K562 (cell line): ENCODE measurements around the gene HSD17B2. TPM values are rescaled to one million over a fixed set of nuclear protein-coding genes. Genes with fewer than 3 reads are reported as not detected.

Experiments
- ATAC-seq: fragments of 200-7000 bp; cut with Tn5 transposase; 3 replicates; pipeline ENCODE4 v1.9.1; 2020; ENCODE audit warnings: moderate library complexity
- BruUV-seq: library from RNA; stranded (reverse); fragments of 400-500 nt; replicated peaks from 2 replicates; lab custom pipeline; 2021; lab: Mats Ljungman, UMichigan
- CTCF ChIA-PET: fragments of 300-600 bp; formaldehyde crosslinking; extraction: SDS; loops from one replicate; lab custom pipeline; 2021; ENCODE audit warnings: low intra/inter-chr PET ratio; lab: Yijun Ruan, JAX
- POLR2A ChIA-PET: fragments of 300-600, 350-650 bp; sonication (Branson Sonifier 250); formaldehyde crosslinking; extraction: SDS; loops from one replicate; lab custom pipeline; 2021; ENCODE audit warnings: antibody characterized with exemption, inconsistent platforms; lab: Yijun Ruan, JAX
- DNase-seq, 4 experiments: peaks; one replicate each; pipeline versions ENCODE4 v3.0.0 to v3.0.0-alpha.2; 2011 to 2018; ENCODE audit warnings: low spot score in 3 of 4, mixed read lengths in 3 of 4; ENCODE audit errors: extremely low read depth in 1 of 4
- FAIRE-seq: peaks from 2 replicates; lab custom pipeline; 2011; peaks lifted over from hg19 to GRCh38; lab: Jason Lieb, UNC
- H2AFZ ChIP-seq: 2 replicates; pipeline ENCODE4 v1.6.0; 2011; ENCODE audit warnings: low read depth, low read length, control low read depth, inconsistent platforms
- H3K27ac ChIP-seq: fragments of 200-600 bp; 3 replicates; pipeline ENCODE4 v1.8.0; 2011; ENCODE audit warnings: low read depth, mild to moderate bottlenecking, control low read depth, inconsistent platforms, low read length, moderate library complexity, mixed read lengths; ENCODE audit errors: extremely low read depth
- H3K27me3 ChIP-seq, 2 experiments: fragments of 300-600 bp in 1 of 2; 2 replicates in 1 of 2; 3 replicates in 1 of 2; pipeline versions ENCODE4 v1.6.0 to v1.8.0; 2011; ENCODE audit warnings: inconsistent platforms in 2 of 2, low read length in 2 of 2, mild to moderate bottlenecking in 1 of 2, mixed read lengths in 1 of 2, moderate library complexity in 1 of 2; ENCODE audit not compliant: control insufficient read depth in 2 of 2, insufficient read depth in 2 of 2
- H3K36me3 ChIP-seq: fragments of 300-600 bp; 3 replicates; pipeline ENCODE4 v1.8.0; 2011; ENCODE audit warnings: mild to moderate bottlenecking, low read length, inconsistent platforms; ENCODE audit not compliant: control insufficient read depth, insufficient read depth
- H3K4me1 ChIP-seq, 2 experiments: fragments of 200-600 bp in 1 of 2; replicated peaks in 1 of 2; 2 replicates in 1 of 2; 3 replicates in 1 of 2; pipeline versions ENCODE4 v1.5.1 to v1.8.0; 2011; ENCODE audit warnings: inconsistent platforms in 2 of 2, low read length in 2 of 2, mild to moderate bottlenecking in 1 of 2, mixed read lengths in 1 of 2, moderate library complexity in 1 of 2; ENCODE audit not compliant: control insufficient read depth in 2 of 2, insufficient read depth in 2 of 2
- H3K4me2 ChIP-seq: 2 replicates; pipeline ENCODE4 v1.6.1; 2011; ENCODE audit warnings: low read length, control low read depth, inconsistent platforms, mixed read lengths; ENCODE audit not compliant: insufficient read depth
- H3K4me3 ChIP-seq: fragments of 200-600 bp; sonication (generic), shearing (Covaris generic); 2 replicates; pipeline ENCODE4 v1.5.1; 2016; ENCODE audit warnings: control low read depth, inconsistent platforms
- H3K79me2 ChIP-seq: fragments of 200-600 bp; 3 replicates; pipeline ENCODE4 v1.8.0; 2011; ENCODE audit warnings: low read length, inconsistent platforms; ENCODE audit not compliant: control insufficient read depth, insufficient read depth
- H3K9ac ChIP-seq, 2 experiments: 2 replicates each; pipeline versions ENCODE4 v1.6.0 to v1.6.1; 2011; ENCODE audit warnings: low read depth in 2 of 2, low read length in 2 of 2, control low read depth in 1 of 2, inconsistent platforms in 1 of 2, mild to moderate bottlenecking in 1 of 2, mixed read lengths in 1 of 2; ENCODE audit not compliant: insufficient read depth in 1 of 2
- H3K9me1 ChIP-seq: one replicate; pipeline ENCODE4 v1.6.0; 2011; ENCODE audit warnings: inconsistent platforms, mild to moderate bottlenecking, low read length, moderate library complexity; ENCODE audit not compliant: control insufficient read depth, insufficient read depth
- H3K9me3 ChIP-seq: replicated peaks from 2 replicates; pipeline ENCODE4 v1.5.1; 2011; ENCODE audit warnings: low read depth, low read length, inconsistent platforms; ENCODE audit not compliant: control insufficient read depth, insufficient read depth
- H4K20me1 ChIP-seq: replicated peaks from 2 replicates; pipeline ENCODE4 v1.6.1; 2011; ENCODE audit warnings: low read length, inconsistent platforms, mixed read lengths; ENCODE audit not compliant: control insufficient read depth, insufficient read depth
- CCNT2 ChIP-seq: IDR thresholded peaks from 2 replicates; pipeline ENCODE4 v1.6.1; 2011; ENCODE audit warnings: borderline replicate concordance, low read depth, mild to moderate bottlenecking, moderate library complexity, mixed read lengths, low read length; ENCODE audit not compliant: insufficient read length; ENCODE audit errors: extremely low read depth
- FOXK1 ChIP-seq: sonication (generic); formaldehyde crosslinking; IDR thresholded peaks from 2 replicates; pipeline ENCODE4 v1.8.0; 2022; ENCODE audit warnings: missing genetic modification reagents, mild to moderate bottlenecking, borderline replicate concordance
- JUND ChIP-seq, 2 experiments: IDR thresholded peaks; 2 replicates in 1 of 2; 3 replicates in 1 of 2; pipeline ENCODE4 v1.6.1; 2011; ENCODE audit warnings: borderline replicate concordance in 2 of 2, low read depth in 2 of 2, low read length in 2 of 2, improper control_type of control experiment in 1 of 2, missing biosample characterization in 1 of 2, missing genetic modification characterization in 1 of 2, missing genetic modification reagents in 1 of 2
- ZNF551 ChIP-seq: fragments of 250-450 bp; sonication (Bioruptor Pico); IDR thresholded peaks from 2 replicates; pipeline ENCODE4 v1.5.0; 2021; ENCODE audit warnings: mild to moderate bottlenecking, moderate library complexity
- WGBS: fragments of 100-300 bp; shearing (Covaris generic); methylation state at CpG from one replicate; pipeline ENCODE4 v1.1.6; 2016; ENCODE audit warnings: low coverage, mixed read lengths; ENCODE audit not compliant: insufficient coverage; ENCODE audit errors: missing lambda C conversion rate; 5-methylcytosine and 5-hydroxymethylcytosine counted together
- in situ Hi-C: fragments of 300-500 bp; cut with MboI; formaldehyde crosslinking; loops from 4 replicates; pipeline ENCODE4 v1.15.0; 2018; ENCODE audit warnings: inconsistent platforms, mixed read lengths
- intact Hi-C: fragments of 100-400 bp; cut with micrococcal nuclease; formaldehyde crosslinking; loops from 2 replicates; pipeline ENCODE4 v1.14.2; 2022
- polyA plus RNA-seq, 8 experiments: library from polyadenylated mRNA; depleted of rRNA in 4 of 8; stranded (reverse) in 5 of 8; unstranded in 3 of 8; fragments of >200 nt; fragmentation: Nextera tagmentation in 2 of 8; fragmentation: Illumina TruSeq in 1 of 8; extraction: Ambion mirVana in 2 of 8; extraction: Trizol in 1 of 8; gene quantifications; 2 replicates each; pipeline versions ENCODE4 v1.2.1 to v1.2.3, GENCODE V29; 2011 to 2014; ENCODE audit warnings: inconsistent platforms in 1 of 8, missing spikeins in 1 of 8
- total RNA-seq, 7 experiments: library from RNA; depleted of rRNA in 6 of 7; stranded (reverse); fragments of >200 nt in 6 of 7; fragmentation: Illumina TruSeq in 2 of 7; extraction: Trizol in 2 of 7; gene quantifications; 2 replicates each; pipeline versions ENCODE4 v1.2.1 to v1.2.3, GENCODE V29; 2011 to 2021; ENCODE audit warnings: low replicate concordance in 1 of 7
- TF ChIP-seq, protein P1 (sequence below): fragments of 250-450 bp; sonication (Bioruptor Pico); IDR thresholded peaks from 2 replicates; pipeline ENCODE4 v1.5.0; 2022; ENCODE audit warnings: mild to moderate bottlenecking

HSD17B2 gene
- total and polyA plus RNA-seq, 9 of the 15 experiments (the other 6 are each of a cell fraction or from before 2014, with no cell fraction given) = not detected

GRCh38 chr16:82074019-82074558 lies 39.0 kb downstream of the HSD17B2 start:
- BruUV-seq = no TSS peak
- H3K4me1 ChIP-seq = no peaks in the 10 kb centered on the region
- ATAC-seq = no peak

More at GRCh38 chr16:82074019-82074558, 39.0 kb downstream of the HSD17B2 start:
- in situ Hi-C loops (no loop called here), intact Hi-C loops (no loop called here)
- Histone ChIP-seq H3K36me3 (no peaks in the 10 kb centered on the region), H4K20me1 (no peaks in the 10 kb centered on the region; the same call in 1 of the 2 replicates), H3K9me1 (no peaks in the 10 kb centered on the region), H3K27me3 (peaks cover 0 to 10% of the 10 kb centered on the region in 2 experiments; a peak in 1 of 5 replicates), H3K4me2 (no peak overlapping the region), H3K4me3 (no peak overlapping the region), H3K9me3 (no peaks in the 10 kb centered on the region), H3K79me2 (no peaks in the 10 kb centered on the region), H3K9ac (no peak overlapping the region), H2AFZ (no peak overlapping the region), H3K27ac (no peak overlapping the region)
- DNase-seq (no peak), FAIRE-seq (no peak)
- CTCF ChIA-PET = no interaction called here
- under 1% methylated on average over 4 of the region's 4 CpGs for WGBS
- TF ChIP-seq ZNF551 (CRISPR knock-in tag) (no peak), FOXK1 (no peak), CCNT2 (no peak), JUND (IDR thresholded peaks at IDR 0.05; ENCODE audit: borderline replicate concordance, low read depth, low read length) (no peak), JUND (tag; IDR thresholded peaks at IDR 0.05; ENCODE audit: borderline replicate concordance, low read depth, low read length) (no peak)
- TF ChIP-seq, protein P1, sequence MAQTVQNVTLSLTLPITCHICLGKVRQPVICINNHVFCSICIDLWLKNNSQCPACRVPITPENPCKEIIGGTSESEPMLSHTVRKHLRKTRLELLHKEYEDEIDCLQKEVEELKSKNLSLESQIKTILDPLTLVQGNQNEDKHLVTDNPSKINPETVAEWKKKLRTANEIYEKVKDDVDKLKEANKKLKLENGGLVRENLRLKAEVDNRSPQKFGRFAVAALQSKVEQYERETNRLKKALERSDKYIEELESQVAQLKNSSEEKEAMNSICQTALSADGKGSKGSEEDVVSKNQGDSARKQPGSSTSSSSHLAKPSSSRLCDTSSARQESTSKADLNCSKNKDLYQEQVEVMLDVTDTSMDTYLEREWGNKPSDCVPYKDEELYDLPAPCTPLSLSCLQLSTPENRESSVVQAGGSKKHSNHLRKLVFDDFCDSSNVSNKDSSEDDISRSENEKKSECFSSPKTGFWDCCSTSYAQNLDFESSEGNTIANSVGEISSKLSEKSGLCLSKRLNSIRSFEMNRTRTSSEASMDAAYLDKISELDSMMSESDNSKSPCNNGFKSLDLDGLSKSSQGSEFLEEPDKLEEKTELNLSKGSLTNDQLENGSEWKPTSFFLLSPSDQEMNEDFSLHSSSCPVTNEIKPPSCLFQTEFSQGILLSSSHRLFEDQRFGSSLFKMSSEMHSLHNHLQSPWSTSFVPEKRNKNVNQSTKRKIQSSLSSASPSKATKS (CRISPR knock-in tag) = no peak
- POLR2A ChIA-PET = interaction anchor here (0.6 to 0.7 kb wide), 2 partner anchors 130 to 783 kb away, joined by 3 to 4 read pairs; no protein-coding TSS in a partner anchor
